Stimulated activated CD8-positive, alpha-beta memory T cell treated with anti-CD3 and anti-CD28 coated beads, Interleukin-12 subunit alpha, Interleukin-12 subunit beta, amount 100 ng/mL, for 1 hour (primary cell): ENCODE measurements around the gene TWF1.
A peak's percentile ranks its signal among the peaks of the same experiment; 100 is the strongest.
"Not testable (repeated sequence)": the region's sequence is repeated elsewhere in the genome, so short reads cannot be mapped to it uniquely, and the experiment has no call there.

Experiments used
- DNase-seq: peaks from one replicate; pipeline ENCODE4 v3.0.0-alpha.2; 2020; ENCODE audit warnings: low read depth

Gene TWF1

GRCh38 chr12:43805149-43805859 is 813 bp downstream of the TWF1 start:
- DNase-seq = no peak

GRCh38 chr12:43797561-43798217 is 8.4 kb downstream of the TWF1 start:
- no peak for DNase-seq

GRCh38 chr12:43795716-43796280 is 10.3 kb downstream of the TWF1 start:
- DNase-seq = no peak

GRCh38 chr12:43789941-43790340 is 16.2 kb downstream of the TWF1 start:
- no peak for DNase-seq

- no peak for DNase-seq
Observed at GRCh38 chr12:43786899-43787693, 19.0 kb downstream of the TWF1 start.

- no peak for DNase-seq
Observed at GRCh38 chr12:43776498-43776897, 29.6 kb downstream of the TWF1 start.

GRCh38 chr12:43766291-43766690 is 39.8 kb downstream of the TWF1 start:
- DNase-seq = no peak

GRCh38 chr12:43764528-43764927 is 41.6 kb downstream of the TWF1 start:
- no peak for DNase-seq

GRCh38 chr12:43763769-43764168 is 42.3 kb downstream of the TWF1 start:
- DNase-seq = no peak

GRCh38 chr12:43762596-43762995 is 43.5 kb downstream of the TWF1 start:
- no peak for DNase-seq

GRCh38 chr12:43761500-43761899 is 44.6 kb downstream of the TWF1 start:
- DNase-seq = no peak

- no peak for DNase-seq
Observed at GRCh38 chr12:43760396-43760795, 45.7 kb downstream of the TWF1 start.

GRCh38 chr12:43758728-43759563 is 47.2 kb downstream of the TWF1 start, which contains the start of the genes IRAK4 and PUS7L:
Gene IRAK4 (plus strand): TSS chr12:43758951. CDS start chr12:43768112, 9,161 bp downstream.
Gene PUS7L (minus strand): TSS chr12:43758790. CDS start chr12:43755245, 3,545 bp downstream.
- peak; percentile 94 for DNase-seq

- DNase-seq = no peak
Observed at GRCh38 chr12:43758247-43758727, 47.8 kb downstream of the TWF1 start.

- DNase-seq = no peak
Observed at GRCh38 chr12:43754015-43754414, 52.1 kb downstream of the TWF1 start.

- DNase-seq = not testable (repeated sequence)
Observed at GRCh38 chr12:43751360-43751759, 54.8 kb downstream of the TWF1 start.

- DNase-seq = no peak
Observed at GRCh38 chr12:43750814-43751213, 55.3 kb downstream of the TWF1 start.

GRCh38 chr12:43749016-43749415 is 57.1 kb downstream of the TWF1 start:
- no peak for DNase-seq

GRCh38 chr12:43744826-43745225 is 61.3 kb downstream of the TWF1 start:
- DNase-seq = no peak
